NCI-H146 treated with DMSO at 0.1 percent for 48 hours (cell line): Measurements from ENCODE around the gene NOP9.
A peak's percentile ranks its signal among the peaks of the same experiment; 100 is the strongest.

ENCODE experiments used
- DNase-seq: peaks from one replicate; lab custom pipeline; 2025; ENCODE audit not compliant: unreplicated experiment; lab: John Stamatoyannopoulos, UW

Gene NOP9

GRCh38 chr14:24280797-24281460 lies 18.7 kb upstream of the NOP9 start:
- DNase-seq: no peak

- no peak for DNase-seq
Observed at GRCh38 chr14:24281636-24282035, 18.0 kb upstream of the NOP9 start.

GRCh38 chr14:24282736-24283135 lies 16.9 kb upstream of the NOP9 start:
- no peak for DNase-seq

- no peak for DNase-seq
Observed at GRCh38 chr14:24283796-24284460, 15.7 kb upstream of the NOP9 start.

GRCh38 chr14:24284501-24285035 lies 15.1 kb upstream of the NOP9 start:
- DNase-seq: no peak

- no peak for DNase-seq
Observed at GRCh38 chr14:24285351-24285750, 14.3 kb upstream of the NOP9 start.

GRCh38 chr14:24286996-24287395 lies 12.7 kb upstream of the NOP9 start:
- no peak for DNase-seq

- no peak for DNase-seq
Observed at GRCh38 chr14:24289649-24290280, 9.9 kb upstream of the NOP9 start.

GRCh38 chr14:24290746-24291145 lies 8.9 kb upstream of the NOP9 start:
- DNase-seq: no peak

- DNase-seq: no peak
Observed at GRCh38 chr14:24291446-24292117, 8.1 kb upstream of the NOP9 start.

GRCh38 chr14:24292118-24292807 lies 7.4 kb upstream of the NOP9 start:
- DNase-seq: no peak

- DNase-seq: no peak
Observed at GRCh38 chr14:24293525-24293924, 6.1 kb upstream of the NOP9 start.

GRCh38 chr14:24296341-24297157 lies 3.1 kb upstream of the NOP9 start:
- peak; percentile 5 for DNase-seq

- peak; percentile 14 for DNase-seq
Observed at GRCh38 chr14:24297190-24297964, 2.3 kb upstream of the NOP9 start.

GRCh38 chr14:24298892-24299254 lies 777 bp upstream of the NOP9 start:
- DNase-seq: no peak

GRCh38 chr14:24300326-24300980 lies 803 bp downstream of the NOP9 start:
- DNase-seq: no peak

GRCh38 chr14:24304019-24304387 lies 4.4 kb downstream of the NOP9 start:
- no peak for DNase-seq

GRCh38 chr14:24307156-24307574 lies 7.5 kb downstream of the NOP9 start:
- DNase-seq: no peak
